GM12891 (cell line): ENCODE data around the gene TSFM.

ENCODE experiments used
- PAX5 ChIP-seq: IDR thresholded peaks from 2 replicates; pipeline ENCODE4 v1.6.1; 2011; ENCODE audit warnings: low read length, moderate library complexity, mild to moderate bottlenecking; ENCODE audit not compliant: insufficient read depth, severe bottlenecking
- POLR2A ChIP-seq: IDR thresholded peaks from 2 replicates; pipeline ENCODE4 v1.6.1; 2011; ENCODE audit warnings: low read depth, low read length, control low read depth
- POLR2AphosphoS5 ChIP-seq: IDR thresholded peaks from 2 replicates; pipeline ENCODE4 v1.6.1; 2011; ENCODE audit warnings: low read depth, low read length, control low read depth
- POU2F2 ChIP-seq: IDR thresholded peaks from 2 replicates; pipeline ENCODE4 v1.6.1; 2011; ENCODE audit warnings: low read depth, mild to moderate bottlenecking, control low read depth, low read length, moderate library complexity
- SPI1 ChIP-seq: IDR thresholded peaks from 2 replicates; pipeline ENCODE4 v1.6.1; 2011; ENCODE audit warnings: low read depth, low read length, control low read depth
- TAF1 ChIP-seq: IDR thresholded peaks from 2 replicates; pipeline ENCODE4 v1.6.1; 2011; ENCODE audit warnings: low read depth, low read length, control low read depth

- no peak for TF ChIP-seq POLR2A
- TF ChIP-seq TAF1: no peak
- TF ChIP-seq POLR2AphosphoS5: no peak
- TF ChIP-seq PAX5: no peak
- no peak for TF ChIP-seq POU2F2
- 0 out of 2 replicates have a peak, but pooled peaks have one; percentile 17 for TF ChIP-seq SPI1
These were observed 17.4 kb upstream of the TSFM start for GRCh38 chr12:57765003-57765697.
